Measurements from ENCODE around the gene FLNB.

DNA sequence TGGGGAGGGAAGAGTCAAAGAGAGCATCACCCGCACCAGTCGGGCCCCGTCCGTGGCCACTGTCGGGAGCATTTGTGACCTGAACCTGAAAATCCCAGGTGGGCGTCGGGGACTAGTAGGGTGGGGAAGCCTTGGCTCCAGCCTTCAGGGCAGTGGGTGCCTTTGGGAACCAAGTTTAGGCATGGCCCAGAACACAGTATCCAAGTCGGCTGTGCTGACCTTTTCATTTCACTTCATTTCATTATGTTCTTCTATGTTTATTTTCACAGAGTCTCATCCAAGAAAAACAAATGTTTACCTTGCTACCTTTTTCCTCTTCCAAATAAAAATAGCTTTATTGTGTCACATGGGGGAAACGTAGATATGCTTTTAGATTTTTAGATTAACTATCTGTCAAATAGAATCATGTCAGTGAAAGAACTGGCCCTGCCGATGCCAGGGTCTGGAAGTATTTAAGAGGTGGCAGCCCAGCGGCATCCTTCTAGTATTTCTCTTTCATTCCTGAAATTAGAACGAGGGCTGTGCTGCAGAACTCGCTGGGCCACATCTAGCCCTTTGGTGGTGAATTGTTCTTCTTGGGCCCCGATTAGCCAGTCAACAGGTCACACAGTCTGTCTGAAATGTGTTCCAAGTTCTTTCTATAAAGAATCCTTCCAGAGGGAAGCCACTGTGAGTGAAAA is 142.0 kb downstream of the FLNB start:
- TF ChIP-seq, protein P1, sequence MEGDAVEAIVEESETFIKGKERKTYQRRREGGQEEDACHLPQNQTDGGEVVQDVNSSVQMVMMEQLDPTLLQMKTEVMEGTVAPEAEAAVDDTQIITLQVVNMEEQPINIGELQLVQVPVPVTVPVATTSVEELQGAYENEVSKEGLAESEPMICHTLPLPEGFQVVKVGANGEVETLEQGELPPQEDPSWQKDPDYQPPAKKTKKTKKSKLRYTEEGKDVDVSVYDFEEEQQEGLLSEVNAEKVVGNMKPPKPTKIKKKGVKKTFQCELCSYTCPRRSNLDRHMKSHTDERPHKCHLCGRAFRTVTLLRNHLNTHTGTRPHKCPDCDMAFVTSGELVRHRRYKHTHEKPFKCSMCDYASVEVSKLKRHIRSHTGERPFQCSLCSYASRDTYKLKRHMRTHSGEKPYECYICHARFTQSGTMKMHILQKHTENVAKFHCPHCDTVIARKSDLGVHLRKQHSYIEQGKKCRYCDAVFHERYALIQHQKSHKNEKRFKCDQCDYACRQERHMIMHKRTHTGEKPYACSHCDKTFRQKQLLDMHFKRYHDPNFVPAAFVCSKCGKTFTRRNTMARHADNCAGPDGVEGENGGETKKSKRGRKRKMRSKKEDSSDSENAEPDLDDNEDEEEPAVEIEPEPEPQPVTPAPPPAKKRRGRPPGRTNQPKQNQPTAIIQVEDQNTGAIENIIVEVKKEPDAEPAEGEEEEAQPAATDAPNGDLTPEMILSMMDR (IDR thresholded peaks at IDR 0.05): no peak
- TF ChIP-seq POLR2A (IDR thresholded peaks at IDR 0.05): no peak
